HG03575 (cell line): Measurements from ENCODE around the gene ALPI.

ENCODE experiments used
- ATAC-seq: cut with Tn5 transposase; IDR thresholded peaks from one replicate; pipeline ENCODE4 v1.9.1; 2021; ENCODE audit not compliant: unreplicated experiment, insufficient number of reproducible peaks, low FRiP score; ENCODE audit errors: extremely low read depth

ALPI gene

DNA sequence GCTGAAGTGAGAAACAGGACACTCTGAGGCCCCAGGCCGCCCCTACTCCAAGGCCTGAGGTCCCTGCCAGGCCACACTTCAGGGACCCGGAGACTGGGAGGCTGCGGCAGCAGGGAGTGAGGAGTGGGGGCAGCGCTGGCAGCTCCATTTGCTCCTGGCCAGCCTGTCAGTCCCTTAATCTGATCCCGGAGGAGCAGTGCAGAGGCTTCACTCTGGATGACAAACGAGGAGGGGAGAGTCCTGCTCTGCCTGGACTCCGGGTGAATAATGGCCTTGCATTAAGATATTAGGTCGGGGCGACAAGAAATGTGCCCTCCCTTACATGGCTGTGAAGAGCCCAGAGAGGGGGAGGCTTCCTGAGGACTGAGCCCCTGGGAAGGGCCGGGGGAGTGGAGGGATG lies 49.9 kb downstream of the ALPI start:
- ATAC-seq, result no peak

DNA sequence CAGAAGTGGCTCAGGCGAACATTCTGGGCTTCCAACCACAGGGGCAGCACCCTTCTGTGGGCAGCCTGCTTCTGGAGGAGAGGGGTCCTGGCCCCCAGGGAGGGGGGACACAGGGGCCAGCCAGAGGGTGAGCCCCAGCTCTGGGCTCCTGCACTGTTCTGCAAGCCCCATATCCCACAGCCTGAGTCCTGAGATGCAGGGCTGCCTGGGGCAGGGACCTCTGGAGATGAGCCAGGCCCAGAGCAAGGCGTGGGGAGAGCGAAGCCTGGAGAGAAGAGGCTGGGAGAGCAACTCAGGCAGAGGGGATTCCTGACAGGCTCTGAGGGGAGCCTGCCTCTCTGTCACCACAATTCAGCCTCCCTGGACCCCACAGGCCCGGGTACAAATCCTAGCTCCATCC lies 50.8 kb downstream of the ALPI start:
- ATAC-seq, result no peak

DNA sequence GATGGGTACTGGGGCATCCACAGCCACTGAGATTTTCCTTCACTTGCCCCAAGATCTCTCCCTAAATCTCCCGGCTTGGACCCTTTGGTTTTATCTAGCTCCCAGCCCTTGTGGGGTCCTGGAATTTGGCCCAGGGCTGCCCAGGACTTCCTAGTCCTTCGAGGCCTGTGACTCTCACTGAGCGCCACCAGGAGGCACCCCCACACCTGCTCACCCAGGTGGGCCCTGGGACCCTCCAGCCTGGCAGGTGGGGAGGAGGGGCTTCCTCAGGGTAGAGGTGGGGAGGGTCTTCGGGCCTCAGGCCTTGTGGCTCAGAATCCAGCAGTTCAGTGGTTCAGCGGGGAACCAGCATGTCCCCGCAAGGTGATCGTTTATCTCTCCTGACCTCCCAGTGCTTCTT lies 52.3 kb downstream of the ALPI start:
- no peak for ATAC-seq
